ENCODE results near the gene ABHD2. TPM values are rescaled to one million over a fixed set of nuclear protein-coding genes. Genes with fewer than 3 reads are reported as not detected.

The ABHD2 gene
- total RNA-seq, 1 experiment from 2014 or later = 15.6 TPM

- no peak overlapping the region for H2BK5ac ChIP-seq (ENCODE audit: insufficient read length, low read length)
- H2BK20ac ChIP-seq (ENCODE audit: low read depth, low read length, poor library complexity, severe bottlenecking) = no peak overlapping the region
- no peak overlapping the region for H3K27ac Mint-ChIP-seq
- no peak overlapping the region for H3K4me2 ChIP-seq (ENCODE audit: insufficient read depth, insufficient read length, low read length)
- no peaks in the 10 kb centered on the region for H3K79me1 ChIP-seq (ENCODE audit: insufficient read depth, low read depth, low read length, poor library complexity, severe bottlenecking)
- H3T11ph ChIP-seq (ENCODE audit: low read length) = no peak overlapping the region
- no peaks in the 10 kb centered on the region for H3K9me3 Mint-ChIP-seq
- no peak overlapping the region for H3K14ac ChIP-seq (ENCODE audit: insufficient read depth, low read length)
- H2BK12ac ChIP-seq (ENCODE audit: insufficient read length, low read depth, low read length) = no peak overlapping the region
- H4K8ac ChIP-seq (replicated peaks; ENCODE audit: insufficient read length, low read depth, low read length) = no peak overlapping the region
- H4K20me1 ChIP-seq (ENCODE audit: control insufficient read depth, insufficient read depth, insufficient read length) = no peaks in the 10 kb centered on the region
- H3K4me3 Mint-ChIP-seq = no peak overlapping the region
- no CpG with 5 or more reads among the region's 5 CpGs for WGBS (ENCODE audit: extremely low coverage, insufficient read length, low lambda C conversion rate)
- no peak overlapping the region for H4K5ac ChIP-seq (ENCODE audit: insufficient read length, low read depth, low read length)
- H4K91ac ChIP-seq (ENCODE audit: insufficient read length, low read depth, low read length) = no peak overlapping the region
- no peak overlapping the region for H2BK15ac ChIP-seq (ENCODE audit: low read depth, low read length)
- H3K9ac ChIP-seq (ENCODE audit: extremely low read depth, insufficient read length, low read length) = no peak overlapping the region
- H3K23me2 ChIP-seq (ENCODE audit: insufficient read length, low read depth, low read length, poor library complexity, severe bottlenecking) = no peaks in the 10 kb centered on the region
- H2BK120ac ChIP-seq (ENCODE audit: low read depth, low read length, poor library complexity, severe bottlenecking) = no peak overlapping the region
- no peaks in the 10 kb centered on the region for H3K27me3 Mint-ChIP-seq (ENCODE audit: low read depth)
- no peak for DNase-seq
- no peaks in the 10 kb centered on the region for H3K9me3 ChIP-seq (ENCODE audit: control insufficient read depth, low read depth, low read length)
- no peak overlapping the region for H3K56ac ChIP-seq (ENCODE audit: insufficient read length, low read depth, low read length)
- H3K18ac ChIP-seq (ENCODE audit: insufficient read length, low read depth, low read length) = no peak overlapping the region
- H3K4me1 ChIP-seq (ENCODE audit: insufficient read depth, low read length) = no peaks in the 10 kb centered on the region
- H3K79me2 ChIP-seq (ENCODE audit: insufficient read depth, low read length) = no peaks in the 10 kb centered on the region
- TF ChIP-seq CTCF (conservative IDR thresholded peaks at IDR 0.05) = no peak
- H3K27me3 ChIP-seq (ENCODE audit: insufficient read depth, low read length) = no peaks in the 10 kb centered on the region
- no peak overlapping the region for H2AFZ ChIP-seq (ENCODE audit: low read length)
- H3K4me1 Mint-ChIP-seq = no peaks in the 10 kb centered on the region
- H2AK5ac ChIP-seq (ENCODE audit: insufficient read length, low read length) = no peak overlapping the region
- H3K23ac ChIP-seq (ENCODE audit: insufficient read length, low read depth, low read length) = no peak overlapping the region
- no peak overlapping the region for H3K4ac ChIP-seq (ENCODE audit: low read depth, low read length)
- H3K36me3 Mint-ChIP-seq (ENCODE audit: insufficient read depth in 1 of 3, low read depth in 3 of 3) = peaks cover 0 to 4% (median 0%) of the 10 kb centered on the region in 3 experiments; a peak in 3 of 7 replicates
- no peak overlapping the region for H3K27ac ChIP-seq (ENCODE audit: insufficient read length, low read depth, low read length)
Observed at GRCh38 chr15:89130201-89130600, 41.9 kb downstream of the ABHD2 start.
